HepG2 (cell line): ENCODE data around the gene SF3A2. TPM values are rescaled to one million over a fixed set of nuclear protein-coding genes. Genes with fewer than 3 reads are reported as not detected.
A peak's percentile ranks its signal among the peaks of the same experiment; 100 is the strongest.

Source experiments
- FIP1L1 ChIP-seq: fragments of 200-400 bp; formaldehyde crosslinking; IDR thresholded peaks from 2 replicates; pipeline ENCODE4 v1.6.1; 2018; ENCODE audit warnings: low read depth, mild to moderate bottlenecking, low read length, moderate library complexity, borderline replicate concordance; ENCODE audit not compliant: insufficient read depth
- KLF15 ChIP-seq: sonication (generic); formaldehyde crosslinking; IDR thresholded peaks from 2 replicates; pipeline ENCODE4 v1.8.1; 2023; ENCODE audit warnings: borderline replicate concordance, mild to moderate bottlenecking, inconsistent platforms, missing genetic modification reagents, mixed read lengths
- LRRFIP1 ChIP-seq: sonication (generic); formaldehyde crosslinking; conservative IDR thresholded peaks from 2 replicates; pipeline ENCODE4 v1.4.0; 2020; ENCODE audit warnings: missing genetic modification reagents
- MEF2D ChIP-seq: sonication (generic); formaldehyde crosslinking; IDR thresholded peaks from 2 replicates; pipeline ENCODE4 v1.5.1; 2020; ENCODE audit warnings: mild to moderate bottlenecking, missing genetic modification reagents
- RFX1 ChIP-seq: fragments of 450-650 bp; IDR thresholded peaks from 2 replicates; pipeline ENCODE4 v1.6.1; 2017
- SIN3B ChIP-seq: fragments of 150-350 bp; IDR thresholded peaks from 2 replicates; pipeline ENCODE4 v1.6.1; 2014; ENCODE audit warnings: low read length
- SNRNP70 ChIP-seq: fragments of 200-400 bp; formaldehyde crosslinking; IDR thresholded peaks from 2 replicates; pipeline ENCODE4 v1.6.1; 2017; ENCODE audit warnings: mild to moderate bottlenecking, low read depth, low read length, moderate library complexity
- TRIM24 ChIP-seq: sonication (generic); formaldehyde crosslinking; IDR thresholded peaks from 2 replicates; pipeline ENCODE4 v1.8.0; 2022; ENCODE audit warnings: mild to moderate bottlenecking, missing genetic modification reagents
- ZFP37 ChIP-seq: sonication (generic); formaldehyde crosslinking; IDR thresholded peaks from 2 replicates; pipeline ENCODE4 v1.4.0; 2020; ENCODE audit warnings: missing genetic modification reagents, borderline replicate concordance
- ZNF160 ChIP-seq: sonication (generic); formaldehyde crosslinking; IDR thresholded peaks from 2 replicates; pipeline ENCODE4 v1.8.0; 2022; ENCODE audit warnings: mild to moderate bottlenecking, inconsistent platforms, missing genetic modification reagents
- ZNF207 ChIP-seq: fragments of 450-650 bp; IDR thresholded peaks from 2 replicates; pipeline ENCODE4 v1.6.1; 2016; ENCODE audit warnings: antibody characterized with exemption, borderline replicate concordance
- ZNF343 ChIP-seq: sonication (generic); formaldehyde crosslinking; IDR thresholded peaks from 2 replicates; pipeline ENCODE4 v1.4.0; 2020; ENCODE audit warnings: mild to moderate bottlenecking, missing genetic modification reagents
- ZNF572 ChIP-seq: sonication (generic); formaldehyde crosslinking; IDR thresholded peaks from 2 replicates; pipeline ENCODE4 v1.5.1; 2020; ENCODE audit warnings: mild to moderate bottlenecking, missing genetic modification reagents
- ZNF577 ChIP-seq: sonication (generic); formaldehyde crosslinking; IDR thresholded peaks from 2 replicates; pipeline ENCODE4 v1.4.0; 2020; ENCODE audit warnings: mild to moderate bottlenecking, low read depth, missing genetic modification reagents, borderline replicate concordance
- ZNF639 ChIP-seq: conservative IDR thresholded peaks from 2 replicates; pipeline ENCODE4 v1.6.1; 2018; ENCODE audit warnings: missing genetic modification reagents
- polyA plus RNA-seq, 8 experiments: library from polyadenylated mRNA; depleted of rRNA in 3 of 8; stranded (reverse) in 7 of 8; unstranded in 1 of 8; fragments of >200 nt; fragmentation: Illumina TruSeq in 4 of 8; extraction: Trizol in 4 of 8; gene quantifications; 2 replicates each; pipeline versions ENCODE4 v1.2.1 to v1.2.3, GENCODE V29; 2011 to 2016; ENCODE audit warnings: low read depth in 4 of 8, missing spikeins in 1 of 8, mixed read lengths in 1 of 8; ENCODE audit not compliant: insufficient read depth in 1 of 8
- total RNA-seq, 5 experiments: library from RNA; depleted of rRNA; stranded (reverse); fragments of >200 nt; fragmentation: Illumina TruSeq; extraction: Trizol; gene quantifications; 2 replicates each; pipeline ENCODE4 v1.2.3, GENCODE V29; 2016; ENCODE audit warnings: low read depth in 1 of 5
- TF ChIP-seq, protein P1 (sequence below): sonication (generic); formaldehyde crosslinking; IDR thresholded peaks from 2 replicates; pipeline ENCODE4 v1.4.0; 2020; ENCODE audit warnings: low read depth, missing genetic modification reagents
- TF ChIP-seq, protein P2 (sequence below): sonication (generic); formaldehyde crosslinking; IDR thresholded peaks from 2 replicates; pipeline ENCODE4 v1.5.0; 2020; ENCODE audit warnings: missing genetic modification reagents, mild to moderate bottlenecking, borderline replicate concordance

Gene SF3A2
- total and polyA plus RNA-seq, 2 of the 13 experiments (the other 11 are each of a cell fraction or from before 2014, with no cell fraction given): 8.6 to 8.8 TPM

DNA sequence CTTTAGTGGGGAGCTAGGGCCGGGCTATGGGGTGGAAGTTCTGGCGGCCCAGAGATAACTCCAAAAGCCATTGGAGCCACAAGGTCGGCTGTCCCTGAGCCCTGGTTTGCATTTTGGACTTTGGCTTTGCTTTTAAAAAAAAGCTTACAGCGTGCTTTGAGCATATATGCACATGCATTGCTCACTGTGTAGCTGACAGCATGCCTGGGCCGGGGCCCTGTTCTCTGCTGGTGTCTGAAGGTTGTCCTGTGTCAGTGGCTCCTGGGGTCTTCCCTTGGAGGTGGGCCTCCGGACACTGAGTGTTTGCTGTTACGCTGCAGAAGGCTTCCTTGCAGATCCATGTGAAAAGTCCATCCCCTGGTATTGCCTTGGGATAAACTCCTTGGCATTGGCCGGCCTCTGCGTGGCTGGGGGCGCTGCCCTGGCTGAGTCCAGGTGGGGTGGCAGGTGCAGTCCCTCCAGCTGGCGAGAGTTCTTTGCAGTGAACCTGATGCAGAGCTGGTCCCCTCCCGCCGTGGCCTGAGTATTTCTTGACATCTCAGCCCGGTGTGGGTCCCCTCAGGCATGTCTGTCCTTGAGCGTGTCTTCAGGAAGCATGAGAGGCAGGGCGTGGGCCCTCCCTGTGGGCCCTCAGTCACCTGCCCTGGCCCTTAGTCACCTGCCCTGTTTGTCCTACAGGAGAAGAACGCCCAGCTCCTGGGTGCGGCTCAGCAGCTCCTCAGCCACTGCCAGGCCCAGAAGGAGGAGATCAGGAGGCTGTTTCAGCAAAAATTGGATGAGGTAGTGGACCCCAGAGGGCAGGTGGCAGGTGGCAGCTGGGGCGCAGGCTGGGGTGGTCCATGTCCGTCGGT lies 23.5 kb upstream of the SF3A2 start (continued):
- peak; percentile 73; the same call in 1 of the 2 replicates for TF ChIP-seq ZNF343 (CRISPR knock-in tag)
- TF ChIP-seq, protein P1, sequence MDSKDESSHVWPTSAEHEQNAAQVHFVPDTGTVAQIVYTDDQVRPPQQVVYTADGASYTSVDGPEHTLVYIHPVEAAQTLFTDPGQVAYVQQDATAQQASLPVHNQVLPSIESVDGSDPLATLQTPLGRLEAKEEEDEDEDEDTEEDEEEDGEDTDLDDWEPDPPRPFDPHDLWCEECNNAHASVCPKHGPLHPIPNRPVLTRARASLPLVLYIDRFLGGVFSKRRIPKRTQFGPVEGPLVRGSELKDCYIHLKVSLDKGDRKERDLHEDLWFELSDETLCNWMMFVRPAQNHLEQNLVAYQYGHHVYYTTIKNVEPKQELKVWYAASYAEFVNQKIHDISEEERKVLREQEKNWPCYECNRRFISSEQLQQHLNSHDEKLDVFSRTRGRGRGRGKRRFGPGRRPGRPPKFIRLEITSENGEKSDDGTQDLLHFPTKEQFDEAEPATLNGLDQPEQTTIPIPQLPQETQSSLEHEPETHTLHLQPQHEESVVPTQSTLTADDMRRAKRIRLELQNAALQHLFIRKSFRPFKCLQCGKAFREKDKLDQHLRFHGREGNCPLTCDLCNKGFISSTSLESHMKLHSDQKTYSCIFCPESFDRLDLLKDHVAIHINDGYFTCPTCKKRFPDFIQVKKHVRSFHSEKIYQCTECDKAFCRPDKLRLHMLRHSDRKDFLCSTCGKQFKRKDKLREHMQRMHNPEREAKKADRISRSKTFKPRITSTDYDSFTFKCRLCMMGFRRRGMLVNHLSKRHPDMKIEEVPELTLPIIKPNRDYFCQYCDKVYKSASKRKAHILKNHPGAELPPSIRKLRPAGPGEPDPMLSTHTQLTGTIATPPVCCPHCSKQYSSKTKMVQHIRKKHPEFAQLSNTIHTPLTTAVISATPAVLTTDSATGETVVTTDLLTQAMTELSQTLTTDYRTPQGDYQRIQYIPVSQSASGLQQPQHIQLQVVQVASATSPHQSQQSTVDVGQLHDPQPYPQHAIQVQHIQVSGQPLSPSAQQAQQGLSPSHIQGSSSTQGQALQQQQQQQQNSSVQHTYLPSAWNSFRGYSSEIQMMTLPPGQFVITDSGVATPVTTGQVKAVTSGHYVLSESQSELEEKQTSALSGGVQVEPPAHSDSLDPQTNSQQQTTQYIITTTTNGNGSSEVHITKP: no peak
- peak; percentile 98 for TF ChIP-seq ZFP37
- TF ChIP-seq, protein P2, sequence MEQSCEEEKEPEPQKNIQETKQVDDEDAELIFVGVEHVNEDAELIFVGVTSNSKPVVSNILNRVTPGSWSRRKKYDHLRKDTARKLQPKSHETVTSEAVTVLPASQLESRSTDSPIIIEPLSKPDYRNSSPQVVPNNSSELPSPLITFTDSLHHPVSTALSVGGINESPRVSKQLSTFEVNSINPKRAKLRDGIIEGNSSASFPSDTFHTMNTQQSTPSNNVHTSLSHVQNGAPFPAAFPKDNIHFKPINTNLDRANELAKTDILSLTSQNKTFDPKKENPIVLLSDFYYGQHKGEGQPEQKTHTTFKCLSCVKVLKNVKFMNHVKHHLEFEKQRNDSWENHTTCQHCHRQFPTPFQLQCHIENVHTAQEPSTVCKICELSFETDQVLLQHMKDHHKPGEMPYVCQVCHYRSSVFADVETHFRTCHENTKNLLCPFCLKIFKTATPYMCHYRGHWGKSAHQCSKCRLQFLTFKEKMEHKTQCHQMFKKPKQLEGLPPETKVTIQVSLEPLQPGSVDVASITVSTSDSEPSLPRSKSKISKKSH (CRISPR knock-in tag): peak; percentile 35; the same call in 1 of the 2 replicates
- TF ChIP-seq LRRFIP1 (CRISPR knock-in tag): no peak
- TF ChIP-seq FIP1L1: no peak
- TF ChIP-seq MEF2D (CRISPR knock-in tag): peak; percentile 86
- no peak for TF ChIP-seq TRIM24 (CRISPR knock-in tag)
- TF ChIP-seq SIN3B: no peak
- TF ChIP-seq ZNF207: no peak
- TF ChIP-seq ZNF572 (CRISPR knock-in tag): no peak
- peak; percentile 30 for TF ChIP-seq ZNF639 (CRISPR knock-in tag)
- TF ChIP-seq SNRNP70: no peak
- TF ChIP-seq RFX1: no peak
- peak; percentile 57; the same call in 1 of the 2 replicates for TF ChIP-seq ZNF160 (CRISPR knock-in tag)
- no peak for TF ChIP-seq ZNF577
- TF ChIP-seq KLF15: 0 out of 2 replicates have a peak, but pooled peaks have one; percentile 77
